H9 (cell line): ENCODE results near the gene BIRC3. TPM values are rescaled to one million over a fixed set of nuclear protein-coding genes. Genes with fewer than 3 reads are reported as not detected.
A peak's percentile ranks its signal among the peaks of the same experiment; 100 is the strongest.

ENCODE experiments used
- DNase-seq: peaks from one replicate; pipeline ENCODE4 v3.0.0-alpha.2; 2017
- H2AFZ ChIP-seq: one replicate; pipeline ENCODE4 v1.6.1; 2013; ENCODE audit warnings: mild to moderate bottlenecking, low read length, control low read depth, moderate library complexity
- H2AK5ac ChIP-seq: 2 replicates; pipeline ENCODE4 v1.6.1; 2013; ENCODE audit warnings: low read length, control low read depth, mixed read lengths; ENCODE audit not compliant: insufficient read length
- H2BK120ac ChIP-seq: one replicate; pipeline ENCODE4 v1.6.1; 2013; ENCODE audit warnings: low read depth, mild to moderate bottlenecking, low read length, control low read depth, inconsistent platforms; ENCODE audit not compliant: poor library complexity, severe bottlenecking
- H2BK12ac ChIP-seq: 2 replicates; pipeline ENCODE4 v1.6.1; 2013; ENCODE audit warnings: low read length, control low read depth, mixed read lengths, low read depth; ENCODE audit not compliant: insufficient read length
- H2BK15ac ChIP-seq: 2 replicates; pipeline ENCODE4 v1.6.1; 2013; ENCODE audit warnings: low read depth, low read length, control low read depth
- H2BK20ac ChIP-seq: one replicate; pipeline ENCODE4 v1.6.1; 2013; ENCODE audit warnings: low read depth, mild to moderate bottlenecking, low read length, control low read depth, inconsistent platforms; ENCODE audit not compliant: poor library complexity, severe bottlenecking
- H2BK5ac ChIP-seq: 2 replicates; pipeline ENCODE4 v1.6.1; 2013; ENCODE audit warnings: low read length, control low read depth, mixed read lengths; ENCODE audit not compliant: insufficient read length
- H3K14ac ChIP-seq: 2 replicates; pipeline ENCODE4 v1.6.1; 2013; ENCODE audit warnings: low read length, control low read depth; ENCODE audit not compliant: insufficient read depth
- H3K18ac ChIP-seq: 2 replicates; pipeline ENCODE4 v1.6.1; 2013; ENCODE audit warnings: low read depth, mild to moderate bottlenecking, mixed read lengths, low read length, control low read depth; ENCODE audit not compliant: insufficient read length
- H3K23ac ChIP-seq: 2 replicates; pipeline ENCODE4 v1.6.1; 2013; ENCODE audit warnings: low read length, control low read depth, mixed read lengths, low read depth; ENCODE audit not compliant: insufficient read length
- H3K23me2 ChIP-seq: 2 replicates; pipeline ENCODE4 v1.6.1; 2013; ENCODE audit warnings: low read depth, mild to moderate bottlenecking, mixed read lengths, low read length, control low read depth; ENCODE audit not compliant: insufficient read length, poor library complexity, severe bottlenecking
- H3K27ac ChIP-seq: 2 replicates; pipeline ENCODE4 v1.5.1; 2013; ENCODE audit warnings: low read length, control low read depth, mixed read lengths, low read depth; ENCODE audit not compliant: insufficient read length
- H3K27me3 ChIP-seq: 2 replicates; pipeline ENCODE4 v1.6.1; 2013; ENCODE audit warnings: low read length, control low read depth, inconsistent platforms; ENCODE audit not compliant: insufficient read depth
- H3K4ac ChIP-seq: 2 replicates; pipeline ENCODE4 v1.6.1; 2013; ENCODE audit warnings: low read depth, mild to moderate bottlenecking, control low read depth, inconsistent platforms, low read length, moderate library complexity
- H3K4me1 ChIP-seq: 2 replicates; pipeline ENCODE4 v1.6.1; 2013; ENCODE audit warnings: low read length, control low read depth, inconsistent platforms; ENCODE audit not compliant: insufficient read depth
- H3K4me2 ChIP-seq: 2 replicates; pipeline ENCODE4 v1.6.1; 2013; ENCODE audit warnings: low read length, control low read depth, mixed read lengths; ENCODE audit not compliant: insufficient read length, insufficient read depth
- H3K56ac ChIP-seq: 2 replicates; pipeline ENCODE4 v1.6.1; 2013; ENCODE audit warnings: low read depth, mild to moderate bottlenecking, mixed read lengths, low read length, control low read depth; ENCODE audit not compliant: insufficient read length
- H3K79me1 ChIP-seq: 2 replicates; pipeline ENCODE4 v1.6.1; 2013; ENCODE audit warnings: low read depth, mild to moderate bottlenecking, moderate library complexity, low read length, control low read depth, inconsistent platforms; ENCODE audit not compliant: insufficient read depth, poor library complexity, severe bottlenecking
- H3K79me2 ChIP-seq: 2 replicates; pipeline ENCODE4 v1.6.1; 2013; ENCODE audit warnings: low read length, control low read depth, inconsistent platforms; ENCODE audit not compliant: insufficient read depth
- H3K9ac ChIP-seq: 2 replicates; pipeline ENCODE4 v1.6.1; 2013; ENCODE audit warnings: low read length, control low read depth, mixed read lengths; ENCODE audit not compliant: insufficient read length; ENCODE audit errors: extremely low read depth
- H3K9me3 ChIP-seq: one replicate; pipeline ENCODE4 v1.6.1; 2013; ENCODE audit warnings: low read depth, low read length, inconsistent platforms; ENCODE audit not compliant: control insufficient read depth
- H3T11ph ChIP-seq: one replicate; pipeline ENCODE4 v1.6.1; 2013; ENCODE audit warnings: mild to moderate bottlenecking, low read length, control low read depth, inconsistent platforms
- H4K20me1 ChIP-seq: one replicate; pipeline ENCODE4 v1.6.1; 2013; ENCODE audit not compliant: control insufficient read depth, insufficient read length, insufficient read depth
- H4K5ac ChIP-seq: 2 replicates; pipeline ENCODE4 v1.6.1; 2013; ENCODE audit warnings: low read depth, mild to moderate bottlenecking, mixed read lengths, low read length, control low read depth; ENCODE audit not compliant: insufficient read length
- H4K8ac ChIP-seq: replicated peaks from 2 replicates; pipeline ENCODE4 v1.6.1; 2013; ENCODE audit warnings: low read length, control low read depth, mixed read lengths, low read depth; ENCODE audit not compliant: insufficient read length
- H4K91ac ChIP-seq: 2 replicates; pipeline ENCODE4 v1.6.1; 2013; ENCODE audit warnings: low read depth, mild to moderate bottlenecking, moderate library complexity, mixed read lengths, low read length, control low read depth; ENCODE audit not compliant: insufficient read length
- H3K27ac Mint-ChIP-seq, 3 experiments: 2 replicates in 2 of 3; 3 replicates in 1 of 3; pipeline ENCODE4 v1.8.0; 2020 to 2021; ENCODE audit warnings: mixed read lengths in 3 of 3, mild to moderate bottlenecking in 1 of 3, moderate library complexity in 1 of 3
- H3K27me3 Mint-ChIP-seq: 2 replicates; pipeline ENCODE4 v1.8.0; 2021; ENCODE audit warnings: low read depth, mild to moderate bottlenecking, moderate library complexity, mixed read lengths
- H3K36me3 Mint-ChIP-seq, 3 experiments: 2 replicates in 2 of 3; 3 replicates in 1 of 3; pipeline ENCODE4 v1.8.0; 2020 to 2021; ENCODE audit warnings: low read depth in 3 of 3, mixed read lengths in 3 of 3; ENCODE audit not compliant: insufficient read depth in 1 of 3
- H3K4me1 Mint-ChIP-seq, 2 experiments: 2 replicates each; pipeline ENCODE4 v1.8.0; 2020; ENCODE audit warnings: mixed read lengths in 2 of 2
- H3K4me3 Mint-ChIP-seq, 2 experiments: 2 replicates in 1 of 2; 3 replicates in 1 of 2; pipeline ENCODE4 v1.8.0; 2020 to 2021; ENCODE audit warnings: mild to moderate bottlenecking in 2 of 2, mixed read lengths in 2 of 2, moderate library complexity in 1 of 2
- H3K9me3 Mint-ChIP-seq, 2 experiments: 2 replicates in 1 of 2; 3 replicates in 1 of 2; pipeline ENCODE4 v1.8.0; 2020; ENCODE audit warnings: mild to moderate bottlenecking in 2 of 2, mixed read lengths in 2 of 2, moderate library complexity in 1 of 2
- CTCF ChIP-seq: fragments of 200-600 bp; sonication (generic); conservative IDR thresholded peaks from 3 replicates; pipeline ENCODE4 v1.8.0; 2021; ENCODE audit warnings: antibody characterized with exemption, mild to moderate bottlenecking
- WGBS: extraction: QIAGEN DNeasy Blood & Tissue Kit; methylation state at CpG from one replicate; pipeline ENCODE4 v1.1.7; 2013; ENCODE audit warnings: missing lambda C conversion rate, low lambda C conversion rate, mixed read lengths; ENCODE audit not compliant: insufficient read length; ENCODE audit errors: extremely low coverage; 5-methylcytosine and 5-hydroxymethylcytosine counted together
- total RNA-seq: library from RNA; stranded (reverse); gene quantifications from 2 replicates; pipeline ENCODE4 v1.2.1, GENCODE V29; 2021

BIRC3 gene
- total RNA-seq, 1 experiment from 2014 or later: 0.04 TPM

- Histone ChIP-seq H2BK120ac (no peak overlapping the region), H3K14ac (no peak overlapping the region), H3K79me1 (no peaks in the 10 kb centered on the region), H4K91ac (no peak overlapping the region), H3K27ac (no peak overlapping the region), H2BK20ac (no peak overlapping the region), H2AK5ac (no peak overlapping the region), H3K9me3 (no peaks in the 10 kb centered on the region), H3K23me2 (no peaks in the 10 kb centered on the region), H3K9ac (no peak overlapping the region), H3K27me3 (no peaks in the 10 kb centered on the region), H4K8ac (no peak overlapping the region), H4K5ac (no peak overlapping the region), H3K23ac (no peak overlapping the region), H3K79me2 (no peaks in the 10 kb centered on the region), H3T11ph (no peak overlapping the region), H3K18ac (no peak overlapping the region), H3K4me1 (peaks cover 3% of the 10 kb centered on the region; the same call in 1 of the 2 replicates), H3K4ac (no peak overlapping the region), H3K56ac (no peak overlapping the region), H2BK15ac (no peak overlapping the region), H4K20me1 (no peaks in the 10 kb centered on the region), H2BK12ac (no peak overlapping the region), H2AFZ (peak overlapping the region; percentile 23), H3K4me2 (no peak overlapping the region), H2BK5ac (no peak overlapping the region)
- peaks cover 3 to 5% of the 10 kb centered on the region in 2 experiments; a peak in 1 of 5 replicates for H3K9me3 Mint-ChIP-seq
- H3K27ac Mint-ChIP-seq: no peak overlapping the region; a peak in 1 of 7 replicates
- peaks cover 0 to 14% (median 0%) of the 10 kb centered on the region in 3 experiments; a peak in 2 of 7 replicates for H3K36me3 Mint-ChIP-seq
- no CpG with 5 or more reads among the region's 3 CpGs for WGBS
- peaks cover 34 to 37% of the 10 kb centered on the region in 2 experiments for H3K4me1 Mint-ChIP-seq
- H3K27me3 Mint-ChIP-seq: no peaks in the 10 kb centered on the region
- DNase-seq: no peak
- TF ChIP-seq CTCF: no peak
- H3K4me3 Mint-ChIP-seq: no peak overlapping the region
These were observed 40.5 kb upstream of the BIRC3 start for GRCh38 chr11:102276783-102277182.
